DND-41 (cell line): ENCODE data around the gene HSPG2.

Experiments used
- ATAC-seq: fragments of 200-7000 bp; cut with Tn5 transposase; 3 replicates; pipeline ENCODE4 v1.9.1; 2021; ENCODE audit warnings: low read depth; ENCODE audit not compliant: insufficient read depth
- DNase-seq: peaks from one replicate; pipeline ENCODE4 v3.0.0-alpha.2; 2020
- H2AFZ ChIP-seq: 2 replicates; pipeline ENCODE4 v1.6.0; 2012; ENCODE audit warnings: low read depth, low read length
- H3K27ac ChIP-seq: 2 replicates; pipeline ENCODE4 v1.5.1; 2012; ENCODE audit warnings: low read length, inconsistent platforms
- H3K27me3 ChIP-seq: fragments of 200-600 bp; sonication (generic); 2 replicates; pipeline ENCODE4 v1.6.0; 2012; ENCODE audit warnings: low read length, mild to moderate bottlenecking, inconsistent platforms; ENCODE audit not compliant: insufficient read depth, poor library complexity
- H3K36me3 ChIP-seq: 2 replicates; pipeline ENCODE4 v1.5.1; 2012; ENCODE audit warnings: low read length, inconsistent platforms; ENCODE audit not compliant: insufficient read depth
- H3K4me1 ChIP-seq: 2 replicates; pipeline ENCODE4 v1.5.1; 2012; ENCODE audit warnings: mild to moderate bottlenecking, low read length; ENCODE audit not compliant: insufficient read depth
- H3K4me2 ChIP-seq: 2 replicates; pipeline ENCODE4 v1.6.0; 2012; ENCODE audit warnings: mild to moderate bottlenecking, moderate library complexity, low read length, inconsistent platforms; ENCODE audit not compliant: insufficient read depth
- H3K4me3 ChIP-seq, 2 experiments: fragments of 200-600 bp in 1 of 2; shearing (Covaris generic) in 1 of 2; 2 replicates each; pipeline ENCODE4 v1.5.1; 2012 to 2016; ENCODE audit warnings: inconsistent platforms in 2 of 2, low read length in 2 of 2, mild to moderate bottlenecking in 2 of 2, low read depth in 1 of 2, moderate library complexity in 1 of 2
- H3K79me2 ChIP-seq: 2 replicates; pipeline ENCODE4 v1.6.0; 2012; ENCODE audit warnings: low read length, inconsistent platforms; ENCODE audit not compliant: insufficient read depth
- H3K9ac ChIP-seq: 2 replicates; pipeline ENCODE4 v1.6.0; 2012; ENCODE audit warnings: low read depth, mild to moderate bottlenecking, inconsistent platforms, low read length, moderate library complexity
- H3K9me3 ChIP-seq: 2 replicates; pipeline ENCODE4 v1.5.1; 2012; ENCODE audit warnings: low read length, moderate library complexity, mild to moderate bottlenecking, inconsistent platforms; ENCODE audit not compliant: insufficient read depth, severe bottlenecking
- H4K20me1 ChIP-seq: 2 replicates; pipeline ENCODE4 v1.6.0; 2012; ENCODE audit warnings: low read length; ENCODE audit not compliant: insufficient read depth
- EZH2 ChIP-seq: IDR thresholded peaks from 3 replicates; pipeline ENCODE4 v1.6.1; 2012; ENCODE audit warnings: borderline replicate concordance, low read depth, mild to moderate bottlenecking, moderate library complexity, low read length, inconsistent platforms; ENCODE audit not compliant: severe bottlenecking
- TF ChIP-seq, protein P1 (sequence below): IDR thresholded peaks from 2 replicates; pipeline ENCODE4 v1.5.1; 2012; ENCODE audit warnings: borderline replicate concordance, low read length, moderate library complexity, mild to moderate bottlenecking; ENCODE audit not compliant: poor library complexity, severe bottlenecking; ENCODE audit errors: extremely low read depth

Gene HSPG2

DNA sequence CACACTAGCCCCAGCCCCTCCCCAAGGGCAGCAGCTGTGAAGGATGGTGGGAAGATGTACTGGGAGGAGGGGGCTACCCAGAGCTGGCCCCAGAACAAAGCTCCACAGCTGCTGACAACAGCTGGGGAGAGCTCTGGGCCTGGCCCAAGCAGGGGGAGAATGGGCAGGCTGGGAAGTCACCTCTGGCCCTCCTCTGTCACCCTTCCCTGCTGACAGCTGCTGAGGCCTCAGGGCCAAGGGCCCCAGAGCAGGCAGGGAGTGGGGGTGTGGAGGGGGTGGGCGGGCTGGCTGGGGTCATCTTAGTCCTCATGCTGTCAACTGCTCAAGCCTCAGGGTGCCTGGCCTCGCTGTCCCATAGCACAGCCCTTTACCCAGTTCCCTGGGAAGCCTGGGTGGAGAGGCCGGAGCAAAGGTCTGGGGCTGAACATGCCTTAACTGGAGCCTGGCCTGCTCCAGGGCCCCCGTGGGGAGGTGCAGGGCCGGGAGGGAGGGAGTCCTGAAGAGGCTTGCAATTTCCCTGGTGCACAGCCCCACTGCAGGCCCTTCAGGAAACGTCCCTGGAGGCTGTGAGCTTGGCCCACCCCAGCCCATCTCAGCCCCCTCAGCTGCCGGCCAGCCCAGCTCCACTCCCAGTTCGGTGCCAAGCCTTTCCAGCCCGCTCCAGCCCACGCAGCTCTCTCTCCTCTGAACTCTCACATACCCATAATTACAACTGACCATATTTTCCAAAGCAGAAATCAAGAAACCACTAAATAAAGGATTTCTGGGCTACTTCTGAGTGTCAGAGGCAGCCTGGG lies 25.7 kb downstream of the HSPG2 start:
- no peak overlapping the region for H3K27ac ChIP-seq
- DNase-seq = no peak
- H3K4me2 ChIP-seq = no peak overlapping the region
- peaks cover 7% of the 10 kb centered on the region; the same call in 1 of the 2 replicates for H4K20me1 ChIP-seq
- H3K9me3 ChIP-seq = no peaks in the 10 kb centered on the region
- no peak overlapping the region for H3K4me3 ChIP-seq
- no peaks in the 10 kb centered on the region for H3K27me3 ChIP-seq
- no peaks in the 10 kb centered on the region for H3K79me2 ChIP-seq
- no peak overlapping the region for H3K9ac ChIP-seq
- TF ChIP-seq EZH2 = no peak
- TF ChIP-seq, protein P1, sequence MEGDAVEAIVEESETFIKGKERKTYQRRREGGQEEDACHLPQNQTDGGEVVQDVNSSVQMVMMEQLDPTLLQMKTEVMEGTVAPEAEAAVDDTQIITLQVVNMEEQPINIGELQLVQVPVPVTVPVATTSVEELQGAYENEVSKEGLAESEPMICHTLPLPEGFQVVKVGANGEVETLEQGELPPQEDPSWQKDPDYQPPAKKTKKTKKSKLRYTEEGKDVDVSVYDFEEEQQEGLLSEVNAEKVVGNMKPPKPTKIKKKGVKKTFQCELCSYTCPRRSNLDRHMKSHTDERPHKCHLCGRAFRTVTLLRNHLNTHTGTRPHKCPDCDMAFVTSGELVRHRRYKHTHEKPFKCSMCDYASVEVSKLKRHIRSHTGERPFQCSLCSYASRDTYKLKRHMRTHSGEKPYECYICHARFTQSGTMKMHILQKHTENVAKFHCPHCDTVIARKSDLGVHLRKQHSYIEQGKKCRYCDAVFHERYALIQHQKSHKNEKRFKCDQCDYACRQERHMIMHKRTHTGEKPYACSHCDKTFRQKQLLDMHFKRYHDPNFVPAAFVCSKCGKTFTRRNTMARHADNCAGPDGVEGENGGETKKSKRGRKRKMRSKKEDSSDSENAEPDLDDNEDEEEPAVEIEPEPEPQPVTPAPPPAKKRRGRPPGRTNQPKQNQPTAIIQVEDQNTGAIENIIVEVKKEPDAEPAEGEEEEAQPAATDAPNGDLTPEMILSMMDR = no peak
- no peaks in the 10 kb centered on the region for H3K36me3 ChIP-seq
- no peak overlapping the region for H2AFZ ChIP-seq
- H3K4me1 ChIP-seq = no peaks in the 10 kb centered on the region
- ATAC-seq = no peak

DNA sequence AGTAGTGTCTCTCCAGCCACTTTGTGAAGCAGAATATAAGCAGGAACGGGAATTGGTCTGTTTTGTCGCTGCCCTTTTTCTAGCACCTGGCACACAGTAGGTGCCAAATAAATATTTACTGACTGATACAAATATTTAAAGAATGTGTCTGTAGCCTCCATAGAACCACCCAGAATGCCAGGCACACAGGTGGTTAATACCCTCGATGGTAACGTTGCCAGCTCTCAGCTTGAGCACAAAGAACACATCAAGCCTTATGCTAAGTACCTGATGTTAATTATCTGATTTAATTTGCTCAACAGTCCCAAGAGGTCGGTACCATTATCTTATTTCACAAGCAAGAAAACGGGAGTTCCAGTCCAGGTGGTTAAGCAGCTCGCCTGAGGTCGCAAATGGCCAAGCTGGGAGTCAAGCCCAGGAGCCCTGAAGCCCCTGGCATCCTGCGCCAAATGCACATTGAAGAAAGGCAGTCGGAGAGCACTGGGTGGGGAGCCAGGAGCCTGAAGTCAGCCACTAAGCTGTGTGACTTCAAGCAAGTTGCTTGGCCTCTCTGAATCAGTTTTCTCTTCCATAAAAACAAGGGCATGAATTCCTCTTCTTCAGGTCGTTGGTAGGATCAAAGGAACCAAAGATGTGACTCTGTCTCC lies 26.4 kb downstream of the HSPG2 start:
- H3K9me3 ChIP-seq = no peaks in the 10 kb centered on the region
- H3K4me2 ChIP-seq = no peak overlapping the region
- no peak overlapping the region for H3K27ac ChIP-seq
- H3K4me3 ChIP-seq = no peak overlapping the region
- H3K9ac ChIP-seq = no peak overlapping the region
- DNase-seq = no peak
- no peaks in the 10 kb centered on the region for H3K27me3 ChIP-seq
- H4K20me1 ChIP-seq = peaks cover 7% of the 10 kb centered on the region; the same call in 1 of the 2 replicates
- H3K79me2 ChIP-seq = no peaks in the 10 kb centered on the region
- no peaks in the 10 kb centered on the region for H3K4me1 ChIP-seq
- TF ChIP-seq, protein P1 = no peak
- TF ChIP-seq EZH2 = no peak
- H3K36me3 ChIP-seq = no peaks in the 10 kb centered on the region
- no peak for ATAC-seq
- no peak overlapping the region for H2AFZ ChIP-seq

DNA sequence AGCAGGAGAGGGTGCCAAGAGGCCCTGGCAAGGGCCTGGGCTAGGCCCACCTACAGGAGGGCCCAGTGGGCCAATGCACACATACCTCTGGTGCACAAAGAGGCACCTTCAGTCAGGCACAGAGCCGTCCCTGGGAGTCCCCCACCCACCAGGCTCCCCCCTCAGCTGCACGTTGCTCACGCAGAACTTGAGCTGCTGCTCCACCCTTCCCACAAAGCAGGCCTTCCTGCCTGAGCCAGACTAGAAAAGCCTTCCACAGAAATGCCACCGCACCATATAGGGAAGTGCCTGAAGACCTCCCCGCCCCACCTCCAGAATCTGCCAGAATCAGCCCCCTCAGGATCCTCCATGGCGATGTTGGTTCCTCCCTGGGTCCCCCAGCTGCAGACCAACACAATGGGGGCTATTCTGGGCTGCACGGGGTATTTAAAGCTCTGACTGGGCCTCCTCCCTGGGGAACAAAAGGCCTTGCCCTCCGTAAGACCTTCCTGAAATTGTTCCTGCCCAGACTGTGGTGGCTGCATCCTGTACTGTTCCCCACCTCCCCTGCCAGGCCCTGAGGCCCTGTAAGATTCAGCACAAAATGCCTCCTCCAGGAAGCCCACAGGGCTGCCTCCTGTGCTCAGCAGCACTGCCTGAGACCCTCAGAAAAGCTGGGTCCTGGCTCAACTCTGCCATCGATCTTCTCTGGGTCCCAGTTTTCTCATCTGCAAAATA lies 27.2 kb downstream of the HSPG2 start:
- ATAC-seq (no peak), DNase-seq (no peak)
- H3K9me3 ChIP-seq = no peaks in the 10 kb centered on the region
- no peaks in the 10 kb centered on the region for H3K79me2 ChIP-seq
- H3K4me2 ChIP-seq = no peak overlapping the region
- no peak overlapping the region for H2AFZ ChIP-seq
- H3K9ac ChIP-seq = no peak overlapping the region
- no peak for TF ChIP-seq EZH2
- TF ChIP-seq, protein P1 = no peak
- H4K20me1 ChIP-seq = peaks cover 7% of the 10 kb centered on the region; the same call in 1 of the 2 replicates
- H3K4me3 ChIP-seq = no peak overlapping the region
- no peaks in the 10 kb centered on the region for H3K4me1 ChIP-seq
- H3K27ac ChIP-seq = no peak overlapping the region
- H3K27me3 ChIP-seq = no peaks in the 10 kb centered on the region
- no peaks in the 10 kb centered on the region for H3K36me3 ChIP-seq
